Measurements from ENCODE around the gene ZRANB3. TPM values are rescaled to one million over a fixed set of nuclear protein-coding genes. Genes with fewer than 3 reads are reported as not detected.
"Not testable (repeated sequence)": the region's sequence is repeated elsewhere in the genome, so short reads cannot be mapped to it uniquely, and the experiment has no call there.

ZRANB3 gene
- total RNA-seq, 1 donor from 2014 or later = 3.7 TPM

GRCh38 chr2:135557530-135557929 lies 26.5 kb upstream of the ZRANB3 start:
- H3K4me3 ChIP-seq = no peak overlapping the region
- intact Hi-C loops (cut with DNase I) = no loop called here
- TF ChIP-seq CTCF (IDR thresholded peaks at IDR 0.05) = no peak
- H3K9me3 ChIP-seq = no peaks in the 10 kb centered on the region
- no peaks in the 10 kb centered on the region for H3K36me3 ChIP-seq
- H3K27ac ChIP-seq = no peak overlapping the region
- ATAC-seq (no peak), DNase-seq (no peak)
- no peaks in the 10 kb centered on the region for H3K4me1 ChIP-seq
- H3K27me3 ChIP-seq (ENCODE audit: low read depth) = no peaks in the 10 kb centered on the region

- intact Hi-C loops (cut with DNase I) = no loop called here
- Histone ChIP-seq H3K36me3 (no peaks in the 10 kb centered on the region), H3K27me3 (ENCODE audit: low read depth) (no peaks in the 10 kb centered on the region), H3K9me3 (no peaks in the 10 kb centered on the region), H3K4me1 (no peaks in the 10 kb centered on the region), H3K4me3 (no peak overlapping the region), H3K27ac (no peak overlapping the region)
- TF ChIP-seq CTCF (IDR thresholded peaks at IDR 0.05) = no peak
- DNase-seq = no peak
- no peak for ATAC-seq
These were observed 24.3 kb upstream of the ZRANB3 start for GRCh38 chr2:135555311-135555710.

- ATAC-seq (no peak), DNase-seq (no peak)
- H3K9me3 ChIP-seq = no peaks in the 10 kb centered on the region
- no peaks in the 10 kb centered on the region for H3K36me3 ChIP-seq
- no peak for TF ChIP-seq CTCF (IDR thresholded peaks at IDR 0.05)
- no peaks in the 10 kb centered on the region for H3K4me1 ChIP-seq
- no peaks in the 10 kb centered on the region for H3K27me3 ChIP-seq (ENCODE audit: low read depth)
- H3K27ac ChIP-seq = no peak overlapping the region
- no peak overlapping the region for H3K4me3 ChIP-seq
- intact Hi-C loops (cut with DNase I) = no loop called here
These were observed 21.9 kb upstream of the ZRANB3 start for GRCh38 chr2:135552887-135553286.

- intact Hi-C loops (cut with DNase I) = no loop called here
- Histone ChIP-seq H3K36me3 (no peaks in the 10 kb centered on the region), H3K9me3 (no peaks in the 10 kb centered on the region), H3K27me3 (ENCODE audit: low read depth) (no peaks in the 10 kb centered on the region), H3K27ac (no peak overlapping the region), H3K4me1 (no peaks in the 10 kb centered on the region), H3K4me3 (no peak overlapping the region)
- ATAC-seq (no peak), DNase-seq (no peak)
- no peak for TF ChIP-seq CTCF (IDR thresholded peaks at IDR 0.05)
These were observed 20.3 kb upstream of the ZRANB3 start for GRCh38 chr2:135551356-135551755.

- Histone ChIP-seq H3K36me3 (no peaks in the 10 kb centered on the region), H3K27ac (no peak overlapping the region), H3K4me1 (no peaks in the 10 kb centered on the region), H3K27me3 (ENCODE audit: low read depth) (no peaks in the 10 kb centered on the region), H3K4me3 (no peak overlapping the region), H3K9me3 (no peaks in the 10 kb centered on the region)
- ATAC-seq = no peak
- DNase-seq = no peak
- intact Hi-C loops (cut with DNase I) = no loop called here
- TF ChIP-seq CTCF (IDR thresholded peaks at IDR 0.05) = no peak
These were observed 16.3 kb upstream of the ZRANB3 start for GRCh38 chr2:135547311-135547710.

GRCh38 chr2:135546436-135546835 lies 15.4 kb upstream of the ZRANB3 start:
- DNase-seq (no peak), ATAC-seq (no peak)
- no peak for TF ChIP-seq CTCF (IDR thresholded peaks at IDR 0.05)
- Histone ChIP-seq H3K36me3 (no peaks in the 10 kb centered on the region), H3K27ac (no peak overlapping the region), H3K4me3 (no peak overlapping the region), H3K27me3 (ENCODE audit: low read depth) (no peaks in the 10 kb centered on the region), H3K9me3 (no peaks in the 10 kb centered on the region), H3K4me1 (no peaks in the 10 kb centered on the region)
- intact Hi-C loops (cut with DNase I) = no loop called here

GRCh38 chr2:135533545-135533944 lies 2.5 kb upstream of the ZRANB3 start:
- intact Hi-C loops (cut with DNase I); H3K9me3 ChIP-seq; H3K36me3 ChIP-seq; H3K27me3 ChIP-seq (ENCODE audit: low read depth); H3K4me3 ChIP-seq; ATAC-seq; H3K27ac ChIP-seq; DNase-seq: not testable (repeated sequence)
- H3K4me1 ChIP-seq = peaks cover 22% of the 10 kb centered on the region
